ENCODE data around the gene MYO9B. TPM values are rescaled to one million over a fixed set of nuclear protein-coding genes. Genes with fewer than 3 reads are reported as not detected.

The MYO9B gene
- total and polyA plus RNA-seq, 9 of the 15 experiments (the other 6 are each of a cell fraction or from before 2014, with no cell fraction given) = 2.4 to 77.6 (median 23.0) TPM

GRCh38 chr19:17183271-17183761 lies 107.7 kb downstream of the MYO9B start (continued):
- TF ChIP-seq, protein P1, sequence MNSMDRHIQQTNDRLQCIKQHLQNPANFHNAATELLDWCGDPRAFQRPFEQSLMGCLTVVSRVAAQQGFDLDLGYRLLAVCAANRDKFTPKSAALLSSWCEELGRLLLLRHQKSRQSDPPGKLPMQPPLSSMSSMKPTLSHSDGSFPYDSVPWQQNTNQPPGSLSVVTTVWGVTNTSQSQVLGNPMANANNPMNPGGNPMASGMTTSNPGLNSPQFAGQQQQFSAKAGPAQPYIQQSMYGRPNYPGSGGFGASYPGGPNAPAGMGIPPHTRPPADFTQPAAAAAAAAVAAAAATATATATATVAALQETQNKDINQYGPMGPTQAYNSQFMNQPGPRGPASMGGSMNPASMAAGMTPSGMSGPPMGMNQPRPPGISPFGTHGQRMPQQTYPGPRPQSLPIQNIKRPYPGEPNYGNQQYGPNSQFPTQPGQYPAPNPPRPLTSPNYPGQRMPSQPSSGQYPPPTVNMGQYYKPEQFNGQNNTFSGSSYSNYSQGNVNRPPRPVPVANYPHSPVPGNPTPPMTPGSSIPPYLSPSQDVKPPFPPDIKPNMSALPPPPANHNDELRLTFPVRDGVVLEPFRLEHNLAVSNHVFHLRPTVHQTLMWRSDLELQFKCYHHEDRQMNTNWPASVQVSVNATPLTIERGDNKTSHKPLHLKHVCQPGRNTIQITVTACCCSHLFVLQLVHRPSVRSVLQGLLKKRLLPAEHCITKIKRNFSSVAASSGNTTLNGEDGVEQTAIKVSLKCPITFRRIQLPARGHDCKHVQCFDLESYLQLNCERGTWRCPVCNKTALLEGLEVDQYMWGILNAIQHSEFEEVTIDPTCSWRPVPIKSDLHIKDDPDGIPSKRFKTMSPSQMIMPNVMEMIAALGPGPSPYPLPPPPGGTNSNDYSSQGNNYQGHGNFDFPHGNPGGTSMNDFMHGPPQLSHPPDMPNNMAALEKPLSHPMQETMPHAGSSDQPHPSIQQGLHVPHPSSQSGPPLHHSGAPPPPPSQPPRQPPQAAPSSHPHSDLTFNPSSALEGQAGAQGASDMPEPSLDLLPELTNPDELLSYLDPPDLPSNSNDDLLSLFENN (IDR thresholded peaks at IDR 0.05; ENCODE audit: low read depth in 2 of 2, low read length in 2 of 2) = no peak

GRCh38 chr19:17183858-17184321 lies 108.3 kb downstream of the MYO9B start:
- CTCF ChIA-PET (ENCODE audit: low intra/inter-chr PET ratio) = no interaction called here
- POLR2A ChIA-PET = interaction anchor here (0.6 to 2.1 kb wide), 6 partner anchors 9 to 511 kb away, joined by 3 to 4 read pairs (median 4); partner anchors contain the start of gene USE1
- H3K4me2 ChIP-seq (ENCODE audit: insufficient read depth, low read length) = no peak overlapping the region
- no peaks in the 10 kb centered on the region for H3K9me1 ChIP-seq (ENCODE audit: control insufficient read depth, insufficient read depth, low read length)
- WGBS (ENCODE audit: insufficient coverage, low coverage, missing lambda C conversion rate) = 63% methylated on average over 11 of the region's 11 CpGs
- H3K27ac ChIP-seq (ENCODE audit: extremely low read depth, low read depth, low read length) = no peak overlapping the region
- no peak overlapping the region for H3K4me3 ChIP-seq
- peaks cover 44% of the 10 kb centered on the region; the same call in 2 of the 3 replicates for H3K36me3 ChIP-seq (ENCODE audit: control insufficient read depth, insufficient read depth, low read length)
- no peak for FAIRE-seq
- BruUV-seq (replicated peaks) = TSS peak; percentile 49
- intact Hi-C loops (cut with micrococcal nuclease) (no loop called here), in situ Hi-C loops (cut with MboI) (no loop called here)
- H3K4me1 ChIP-seq (replicated peaks in 1 of 2; ENCODE audit: control insufficient read depth in 2 of 2, insufficient read depth in 2 of 2, low read length in 2 of 2) = peaks cover 0 to 5% of the 10 kb centered on the region in 2 experiments; a peak in 2 of 5 replicates
- H3K79me2 ChIP-seq (ENCODE audit: control insufficient read depth, insufficient read depth, low read length) = no peaks in the 10 kb centered on the region
- H3K9ac ChIP-seq (ENCODE audit: insufficient read depth in 1 of 2, low read depth in 2 of 2, low read length in 2 of 2) = no peak overlapping the region
- ATAC-seq = no peak; the same call in 2 of the 3 replicates
- H3K27me3 ChIP-seq (ENCODE audit: control insufficient read depth in 2 of 2, insufficient read depth in 2 of 2, low read length in 2 of 2) = no peaks in the 10 kb centered on the region
- H2AFZ ChIP-seq (ENCODE audit: low read depth, low read length) = no peak overlapping the region
- no peaks in the 10 kb centered on the region for H3K9me3 ChIP-seq (replicated peaks; ENCODE audit: control insufficient read depth, insufficient read depth, low read depth, low read length)
- H4K20me1 ChIP-seq (replicated peaks; ENCODE audit: control insufficient read depth, insufficient read depth, low read length) = no peaks in the 10 kb centered on the region
- DNase-seq (ENCODE audit: extremely low read depth in 1 of 4, low spot score in 3 of 4) = peak in 1 of 4 experiments; percentile 12
- no peak for TF ChIP-seq PBX2 (CRISPR knock-in tag; IDR thresholded peaks at IDR 0.05; ENCODE audit: low read depth)
- peak; percentile 97 for TF ChIP-seq PBX2 (tag; conservative IDR thresholded peaks at IDR 0.05; ENCODE audit: low read depth)
- TF ChIP-seq ELF4 (CRISPR knock-in tag; IDR thresholded peaks at IDR 0.05) = no peak
- TF ChIP-seq, protein P2, sequence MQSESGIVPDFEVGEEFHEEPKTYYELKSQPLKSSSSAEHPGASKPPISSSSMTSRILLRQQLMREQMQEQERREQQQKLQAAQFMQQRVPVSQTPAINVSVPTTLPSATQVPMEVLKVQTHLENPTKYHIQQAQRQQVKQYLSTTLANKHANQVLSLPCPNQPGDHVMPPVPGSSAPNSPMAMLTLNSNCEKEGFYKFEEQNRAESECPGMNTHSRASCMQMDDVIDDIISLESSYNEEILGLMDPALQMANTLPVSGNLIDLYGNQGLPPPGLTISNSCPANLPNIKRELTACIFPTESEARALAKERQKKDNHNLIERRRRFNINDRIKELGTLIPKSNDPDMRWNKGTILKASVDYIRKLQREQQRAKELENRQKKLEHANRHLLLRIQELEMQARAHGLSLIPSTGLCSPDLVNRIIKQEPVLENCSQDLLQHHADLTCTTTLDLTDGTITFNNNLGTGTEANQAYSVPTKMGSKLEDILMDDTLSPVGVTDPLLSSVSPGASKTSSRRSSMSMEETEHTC (IDR thresholded peaks at IDR 0.05) = no peak
- no peak for TF ChIP-seq CBFA2T3 (IDR thresholded peaks at IDR 0.05)
- TF ChIP-seq, protein P3, sequence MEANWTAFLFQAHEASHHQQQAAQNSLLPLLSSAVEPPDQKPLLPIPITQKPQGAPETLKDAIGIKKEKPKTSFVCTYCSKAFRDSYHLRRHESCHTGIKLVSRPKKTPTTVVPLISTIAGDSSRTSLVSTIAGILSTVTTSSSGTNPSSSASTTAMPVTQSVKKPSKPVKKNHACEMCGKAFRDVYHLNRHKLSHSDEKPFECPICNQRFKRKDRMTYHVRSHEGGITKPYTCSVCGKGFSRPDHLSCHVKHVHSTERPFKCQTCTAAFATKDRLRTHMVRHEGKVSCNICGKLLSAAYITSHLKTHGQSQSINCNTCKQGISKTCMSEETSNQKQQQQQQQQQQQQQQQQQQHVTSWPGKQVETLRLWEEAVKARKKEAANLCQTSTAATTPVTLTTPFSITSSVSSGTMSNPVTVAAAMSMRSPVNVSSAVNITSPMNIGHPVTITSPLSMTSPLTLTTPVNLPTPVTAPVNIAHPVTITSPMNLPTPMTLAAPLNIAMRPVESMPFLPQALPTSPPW (CRISPR knock-in tag; IDR thresholded peaks at IDR 0.05) = peak; percentile 33; the same call in 1 of the 2 replicates
- TF ChIP-seq MEIS2 (IDR thresholded peaks at IDR 0.05; ENCODE audit: partially characterized antibody) = peak; percentile 82
- TF ChIP-seq PKNOX1 (IDR thresholded peaks at IDR 0.05) = peak; percentile 55; the same call in 1 of the 2 replicates
